GM06990 (cell line): Measurements from ENCODE around the gene TBL3.
"Not testable (repeated sequence)": the region's sequence is repeated elsewhere in the genome, so short reads cannot be mapped to it uniquely, and the experiment has no call there.

Experiments used
- DNase-seq: peaks from one replicate; pipeline ENCODE4 v3.0.0-alpha.2; 2011; ENCODE audit not compliant: insufficient read length; ENCODE audit errors: extremely low read depth
- H3K27me3 ChIP-seq: replicated peaks from 2 replicates; pipeline ENCODE4 v1.6.0; 2011; ENCODE audit warnings: low read length; ENCODE audit not compliant: control insufficient read depth, insufficient read depth
- H3K36me3 ChIP-seq: 2 replicates; pipeline ENCODE4 v1.5.1; 2011; ENCODE audit warnings: low read length; ENCODE audit not compliant: control insufficient read depth, insufficient read depth
- H3K4me3 ChIP-seq: replicated peaks from 2 replicates; pipeline ENCODE4 v1.5.1; 2011; ENCODE audit warnings: low read depth, mild to moderate bottlenecking, control low read depth, low read length
- TF ChIP-seq, protein P1 (sequence below): IDR thresholded peaks from 2 replicates; pipeline ENCODE4 v1.5.1; 2011; ENCODE audit warnings: low read length, control low read depth, mild to moderate bottlenecking, inconsistent platforms; ENCODE audit not compliant: insufficient read depth, poor library complexity, severe bottlenecking

The TBL3 gene

DNA sequence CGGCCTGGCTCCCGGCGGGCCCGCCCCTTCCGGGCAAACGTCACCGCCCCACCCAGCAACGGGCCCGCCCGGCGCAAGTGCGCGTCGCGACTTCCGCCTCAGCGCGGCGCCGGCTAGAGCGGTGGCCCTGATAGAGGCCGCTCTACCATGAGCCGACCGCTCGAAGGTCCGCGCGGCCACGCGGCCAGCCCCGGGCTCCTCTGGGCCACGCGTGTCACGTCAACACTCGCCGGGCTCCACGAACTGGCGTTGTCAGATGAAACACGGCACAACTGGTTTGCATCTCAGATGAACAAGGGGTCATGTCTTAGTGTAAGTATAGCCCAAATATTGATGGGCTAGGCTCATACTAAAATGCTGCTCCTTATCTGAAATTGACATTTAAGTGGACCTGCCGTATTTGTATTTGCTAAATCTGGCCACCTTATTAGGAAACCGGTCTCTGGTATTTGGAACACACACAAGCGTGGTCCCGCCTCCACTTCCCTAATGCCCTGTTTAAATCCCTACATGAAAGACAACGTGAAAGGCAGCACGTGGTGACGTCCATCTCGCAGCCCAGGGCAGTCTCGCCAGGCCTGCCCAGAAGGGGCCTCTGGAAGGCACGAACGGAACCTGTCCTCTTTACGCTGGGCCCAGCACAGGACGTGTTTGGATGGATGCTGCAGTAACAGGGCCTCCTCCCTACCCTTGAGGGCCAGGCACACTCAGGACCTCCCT lies 38.1 kb downstream of the TBL3 start, which contains the start of gene ZNF598:
Gene ZNF598, minus strand, starts transcription at position 31 of the 720 bp plus-strand sequence.
- Histone ChIP-seq H3K36me3 (peaks cover 7% of the 10 kb centered on the region), H3K4me3 (peak within 1 kb of the TSS; percentile 77), H3K27me3 (no peaks in the 10 kb centered on the region)
- peak; percentile 89 for DNase-seq
- TF ChIP-seq, protein P1, sequence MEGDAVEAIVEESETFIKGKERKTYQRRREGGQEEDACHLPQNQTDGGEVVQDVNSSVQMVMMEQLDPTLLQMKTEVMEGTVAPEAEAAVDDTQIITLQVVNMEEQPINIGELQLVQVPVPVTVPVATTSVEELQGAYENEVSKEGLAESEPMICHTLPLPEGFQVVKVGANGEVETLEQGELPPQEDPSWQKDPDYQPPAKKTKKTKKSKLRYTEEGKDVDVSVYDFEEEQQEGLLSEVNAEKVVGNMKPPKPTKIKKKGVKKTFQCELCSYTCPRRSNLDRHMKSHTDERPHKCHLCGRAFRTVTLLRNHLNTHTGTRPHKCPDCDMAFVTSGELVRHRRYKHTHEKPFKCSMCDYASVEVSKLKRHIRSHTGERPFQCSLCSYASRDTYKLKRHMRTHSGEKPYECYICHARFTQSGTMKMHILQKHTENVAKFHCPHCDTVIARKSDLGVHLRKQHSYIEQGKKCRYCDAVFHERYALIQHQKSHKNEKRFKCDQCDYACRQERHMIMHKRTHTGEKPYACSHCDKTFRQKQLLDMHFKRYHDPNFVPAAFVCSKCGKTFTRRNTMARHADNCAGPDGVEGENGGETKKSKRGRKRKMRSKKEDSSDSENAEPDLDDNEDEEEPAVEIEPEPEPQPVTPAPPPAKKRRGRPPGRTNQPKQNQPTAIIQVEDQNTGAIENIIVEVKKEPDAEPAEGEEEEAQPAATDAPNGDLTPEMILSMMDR = no peak

DNA sequence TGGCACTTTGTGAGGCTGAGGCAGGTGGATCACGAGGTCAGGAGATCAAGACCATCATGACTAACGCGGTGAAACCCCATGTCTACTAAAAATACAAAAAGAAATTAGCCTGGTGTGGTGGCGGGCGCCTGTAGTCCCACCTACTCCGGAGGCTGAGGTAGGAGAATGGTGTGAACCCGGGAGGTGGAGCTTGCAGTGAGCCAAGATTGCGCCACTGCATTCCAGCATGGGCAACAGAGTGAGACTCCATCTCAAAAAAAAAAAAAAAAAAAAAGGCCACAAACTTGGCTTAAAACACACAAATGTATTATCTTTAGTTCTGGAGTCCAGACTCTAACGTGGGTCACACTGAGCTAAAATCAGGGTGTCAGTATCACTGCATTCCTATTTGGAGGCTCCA lies 39.9 kb downstream of the TBL3 start:
- not testable (repeated sequence) for H3K36me3 ChIP-seq, H3K27me3 ChIP-seq, H3K4me3 ChIP-seq, DNase-seq

DNA sequence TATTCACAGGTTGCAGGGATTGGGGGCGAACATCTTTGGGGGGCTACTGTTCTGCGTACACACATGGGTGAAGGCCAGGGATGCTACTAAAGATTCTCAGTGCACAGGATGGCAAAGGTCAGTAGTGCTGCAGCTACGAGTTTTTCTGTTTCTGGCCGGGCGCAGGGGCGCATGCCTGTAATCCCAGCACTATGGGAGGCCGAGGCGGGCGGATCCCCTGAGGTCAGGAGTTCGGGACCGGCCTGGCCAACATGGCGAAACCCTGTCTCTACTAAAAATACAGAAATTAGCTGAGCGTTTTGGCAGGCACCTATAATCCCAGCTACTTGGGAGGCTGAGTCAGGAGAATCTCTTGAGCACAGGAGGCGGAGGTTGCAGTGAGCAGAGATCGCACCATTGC lies 41.7 kb downstream of the TBL3 start:
- TF ChIP-seq, protein P1 = no peak
- Histone ChIP-seq H3K27me3 (no peaks in the 10 kb centered on the region), H3K4me3 (no peak overlapping the region), H3K36me3 (no peaks in the 10 kb centered on the region)
- no peak for DNase-seq

DNA sequence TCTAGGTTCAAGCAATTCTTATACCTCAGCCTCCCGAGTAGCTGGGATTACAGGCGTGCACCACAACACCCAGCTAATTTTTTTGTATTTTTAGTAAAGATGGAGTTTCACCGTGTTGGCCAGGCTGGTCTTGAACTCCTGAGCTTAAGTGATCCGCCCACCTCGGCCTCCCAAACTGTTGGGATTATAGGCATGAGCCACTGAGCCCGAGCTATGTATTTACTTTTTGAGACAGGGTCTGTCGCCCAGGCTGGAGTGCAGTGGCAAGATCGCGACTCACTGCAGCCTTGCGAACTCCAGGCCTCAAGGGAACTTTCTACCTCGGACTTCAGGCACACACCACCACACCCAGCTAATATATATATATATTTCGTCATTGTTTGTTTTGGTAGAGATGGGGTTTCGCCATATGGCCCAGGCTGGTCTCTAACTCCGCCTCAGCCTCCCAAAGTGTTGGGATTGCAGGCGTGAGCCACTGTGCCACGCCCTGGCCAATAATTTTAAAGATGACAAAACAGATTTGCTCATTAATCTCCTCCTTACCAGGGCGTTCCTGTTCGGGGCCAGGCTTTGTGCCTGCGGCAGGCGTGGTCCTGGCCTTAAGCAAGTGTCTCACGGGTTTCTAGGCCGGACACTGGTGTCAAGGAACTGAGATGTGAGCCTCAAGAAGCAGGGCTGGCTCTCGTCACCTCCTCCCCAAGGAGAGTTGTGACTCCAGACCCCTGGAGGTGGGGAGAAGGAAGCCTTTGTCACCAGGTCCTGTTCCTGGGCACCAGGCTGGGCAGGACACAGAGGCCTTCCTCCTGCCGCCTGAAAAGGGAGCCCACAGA lies 43.5 kb downstream of the TBL3 start:
- TF ChIP-seq, protein P1 = no peak
- no peaks in the 10 kb centered on the region for H3K27me3 ChIP-seq
- H3K4me3 ChIP-seq = no peak overlapping the region
- DNase-seq = no peak
- no peaks in the 10 kb centered on the region for H3K36me3 ChIP-seq

DNA sequence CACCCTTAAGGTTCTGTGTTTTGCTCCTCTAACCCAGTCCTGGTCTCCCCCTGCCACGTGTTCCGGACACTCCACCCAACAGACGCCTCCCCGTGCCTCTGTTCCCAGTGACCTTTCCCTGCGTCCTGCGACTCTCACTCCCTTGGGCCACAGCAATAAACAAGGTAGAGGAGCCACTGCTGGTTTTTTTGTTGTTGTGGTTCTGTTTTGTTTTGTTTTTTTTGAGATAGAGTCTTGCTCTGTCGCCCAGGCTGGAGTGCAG lies 44.0 kb downstream of the TBL3 start:
- H3K27me3 ChIP-seq = no peaks in the 10 kb centered on the region
- TF ChIP-seq, protein P1 = no peak

DNA sequence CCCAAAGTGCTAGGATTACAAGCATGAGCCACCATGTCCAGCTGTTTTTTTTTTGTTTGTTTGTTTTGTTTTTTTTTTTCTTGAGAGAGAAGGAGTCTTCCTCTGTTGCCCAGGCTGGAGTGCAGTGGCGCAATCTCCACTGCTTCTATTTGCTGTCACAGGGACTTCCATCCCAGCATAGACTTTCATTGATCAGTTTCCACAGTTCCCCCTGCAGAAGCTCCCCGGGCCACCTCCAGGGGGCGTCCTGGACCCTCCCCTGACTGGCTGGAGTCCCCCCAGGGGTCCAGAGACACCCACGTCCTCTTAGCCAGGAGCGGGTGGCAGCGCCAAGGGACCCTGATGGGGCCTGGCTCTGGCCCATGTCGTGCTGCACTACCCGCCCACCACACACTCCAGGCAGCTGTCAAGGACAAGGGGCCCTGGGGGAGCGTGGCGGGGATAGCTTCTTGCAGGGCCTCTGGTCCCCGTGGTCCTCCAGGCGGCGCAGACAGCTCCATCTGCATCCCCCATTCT lies 44.6 kb downstream of the TBL3 start:
- DNase-seq = no peak
- TF ChIP-seq, protein P1 = peak; percentile 58
- Histone ChIP-seq H3K27me3 (no peaks in the 10 kb centered on the region), H3K4me3 (no peak overlapping the region), H3K36me3 (no peaks in the 10 kb centered on the region)

More for the DNA sequence above, 44.0 kb downstream of the TBL3 start:
- DNase-seq = no peak
- Histone ChIP-seq H3K36me3 (no peaks in the 10 kb centered on the region), H3K4me3 (no peak overlapping the region)
